Measurements from ENCODE around the gene NHEJ1. TPM values are rescaled to one million over a fixed set of nuclear protein-coding genes. Genes with fewer than 3 reads are reported as not detected.

Gene NHEJ1
- total and polyA plus RNA-seq, 9 of the 15 experiments (the other 6 are each of a cell fraction or from before 2014, with no cell fraction given): 9.0 to 23.7 (median 13.9) TPM

DNA sequence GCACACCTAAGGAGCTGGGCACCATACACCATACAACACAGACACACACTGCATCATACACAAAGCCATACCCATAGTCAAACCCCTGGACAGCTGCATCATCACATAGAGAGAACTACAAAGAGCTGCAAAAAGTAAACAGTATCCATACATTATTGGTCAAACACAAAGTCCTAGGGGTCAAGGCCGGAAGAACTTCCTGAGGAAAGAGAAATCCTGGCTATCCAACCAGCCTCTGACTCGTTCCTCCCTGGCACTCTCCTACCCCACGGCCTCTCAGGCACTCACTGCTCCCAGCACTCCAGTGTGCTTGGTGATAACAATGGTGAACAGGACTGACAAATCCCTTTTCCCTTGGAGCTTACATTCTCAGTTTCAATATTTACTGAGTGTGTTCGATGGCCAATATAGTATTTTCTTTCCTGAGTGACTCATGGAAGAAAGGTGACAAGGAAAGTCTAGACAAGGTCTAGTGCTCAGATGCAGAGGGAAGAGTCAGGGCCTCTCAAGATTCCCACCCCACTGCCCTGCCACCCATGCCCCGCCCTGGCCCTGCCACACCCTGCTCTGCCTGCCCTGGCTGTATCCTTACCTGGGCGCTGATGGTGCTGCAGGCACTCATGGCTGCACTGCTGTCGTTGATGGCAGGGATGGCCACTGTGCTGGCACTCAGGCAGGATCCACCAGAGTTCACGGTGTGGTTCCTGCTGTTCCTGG lies 122.7 kb downstream of the NHEJ1 start (continued):
- TF ChIP-seq TFAM (CRISPR knock-in tag; conservative IDR thresholded peaks at IDR 0.05) (no peak), ZNF830 (CRISPR knock-in tag; IDR thresholded peaks at IDR 0.05) (no peak), POLR2G (IDR thresholded peaks at IDR 0.05; ENCODE audit: low read depth, low read length) (no peak), GATAD2A (IDR thresholded peaks at IDR 0.05) (no peak), NFE2 (IDR thresholded peaks at IDR 0.05; ENCODE audit: low read depth) (no peak), MTA1 (IDR thresholded peaks at IDR 0.05; ENCODE audit: borderline replicate concordance) (no peak)
- TF ChIP-seq, protein P1, sequence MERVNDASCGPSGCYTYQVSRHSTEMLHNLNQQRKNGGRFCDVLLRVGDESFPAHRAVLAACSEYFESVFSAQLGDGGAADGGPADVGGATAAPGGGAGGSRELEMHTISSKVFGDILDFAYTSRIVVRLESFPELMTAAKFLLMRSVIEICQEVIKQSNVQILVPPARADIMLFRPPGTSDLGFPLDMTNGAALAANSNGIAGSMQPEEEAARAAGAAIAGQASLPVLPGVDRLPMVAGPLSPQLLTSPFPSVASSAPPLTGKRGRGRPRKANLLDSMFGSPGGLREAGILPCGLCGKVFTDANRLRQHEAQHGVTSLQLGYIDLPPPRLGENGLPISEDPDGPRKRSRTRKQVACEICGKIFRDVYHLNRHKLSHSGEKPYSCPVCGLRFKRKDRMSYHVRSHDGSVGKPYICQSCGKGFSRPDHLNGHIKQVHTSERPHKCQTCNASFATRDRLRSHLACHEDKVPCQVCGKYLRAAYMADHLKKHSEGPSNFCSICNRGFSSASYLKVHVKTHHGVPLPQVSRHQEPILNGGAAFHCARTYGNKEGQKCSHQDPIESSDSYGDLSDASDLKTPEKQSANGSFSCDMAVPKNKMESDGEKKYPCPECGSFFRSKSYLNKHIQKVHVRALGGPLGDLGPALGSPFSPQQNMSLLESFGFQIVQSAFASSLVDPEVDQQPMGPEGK (CRISPR knock-in tag; IDR thresholded peaks at IDR 0.05; ENCODE audit: borderline replicate concordance): no peak

- Histone ChIP-seq H3K4me1 (replicated peaks in 1 of 2; ENCODE audit: control insufficient read depth in 2 of 2, insufficient read depth in 2 of 2, low read length in 2 of 2) (peaks cover 0 to 2% of the 10 kb centered on the region in 2 experiments; a peak in 1 of 5 replicates), H3K79me2 (ENCODE audit: control insufficient read depth, insufficient read depth, low read length) (no peaks in the 10 kb centered on the region), H3K9me1 (ENCODE audit: control insufficient read depth, insufficient read depth, low read length) (no peaks in the 10 kb centered on the region), H3K4me2 (ENCODE audit: insufficient read depth, low read length) (no peak overlapping the region), H3K36me3 (ENCODE audit: control insufficient read depth, insufficient read depth, low read length) (no peaks in the 10 kb centered on the region), H3K9ac (ENCODE audit: insufficient read depth in 1 of 2, low read depth in 2 of 2, low read length in 2 of 2) (no peak overlapping the region), H4K20me1 (replicated peaks; ENCODE audit: control insufficient read depth, insufficient read depth, low read length) (no peaks in the 10 kb centered on the region), H3K9me3 (replicated peaks; ENCODE audit: control insufficient read depth, insufficient read depth, low read depth, low read length) (no peaks in the 10 kb centered on the region), H3K27me3 (ENCODE audit: control insufficient read depth in 2 of 2, insufficient read depth in 2 of 2, low read length in 2 of 2) (peaks cover 5 to 32% of the 10 kb centered on the region in 2 experiments; a peak in 4 of 5 replicates), H3K4me3 (no peak overlapping the region), H3K27ac (ENCODE audit: extremely low read depth, low read depth, low read length) (no peak overlapping the region), H2AFZ (ENCODE audit: low read depth, low read length) (no peak overlapping the region)
- BruUV-seq (replicated peaks): no TSS peak
- ATAC-seq (no peak), FAIRE-seq (no peak), DNase-seq (ENCODE audit: extremely low read depth in 1 of 4, low spot score in 3 of 4) (no peak)
- ChIA-PET CTCF (ENCODE audit: low intra/inter-chr PET ratio) (no interaction called here), POLR2A (interaction anchor here (0.9 kb wide), 2 partner anchors 10 to 32 kb away, joined by 3 read pairs; no protein-coding TSS in a partner anchor)
- TF ChIP-seq ELF1 (tag; IDR thresholded peaks at IDR 0.05) (no peak), PHB (CRISPR knock-in tag; IDR thresholded peaks at IDR 0.05) (no peak)
- in situ Hi-C loops (cut with MboI): no loop called here
- intact Hi-C loops (cut with micrococcal nuclease): no loop called here
- 0% methylated on average over 2 of the region's 2 CpGs for WGBS (ENCODE audit: insufficient coverage, low coverage, missing lambda C conversion rate)
Measured at GRCh38 chr2:219035942-219036341, 124.7 kb downstream of the NHEJ1 start.

All from K562 (cell line).